ENCODE results near the gene RICTOR.

GRCh38 chr5:39040875-39041274, 33.3 kb downstream of the RICTOR start:
- TF ChIP-seq POLR2A (IDR thresholded peaks at IDR 0.05): no peak
- TF ChIP-seq CTCF (IDR thresholded peaks at IDR 0.05): no peak
